HG02885 (cell line): Measurements from ENCODE around the gene TAF10.

ENCODE experiments used
- ATAC-seq: cut with Tn5 transposase; IDR thresholded peaks from one replicate; pipeline ENCODE4 v1.9.1; 2021; ENCODE audit warnings: mild to moderate bottlenecking; ENCODE audit not compliant: unreplicated experiment, poor library complexity

Gene TAF10

GRCh38 chr11:6640985-6641701 lies 29.1 kb upstream of the TAF10 start:
- ATAC-seq: no peak

GRCh38 chr11:6640036-6640984 lies 28.3 kb upstream of the TAF10 start:
- no peak for ATAC-seq

- ATAC-seq: no peak
Observed at GRCh38 chr11:6638429-6638828, 26.4 kb upstream of the TAF10 start.

GRCh38 chr11:6637871-6638270 lies 25.9 kb upstream of the TAF10 start:
- no peak for ATAC-seq

- ATAC-seq: no peak
Observed at GRCh38 chr11:6636480-6636879, 24.5 kb upstream of the TAF10 start.

GRCh38 chr11:6635082-6635932 lies 23.3 kb upstream of the TAF10 start:
- ATAC-seq: no peak

- ATAC-seq: no peak
Observed at GRCh38 chr11:6634534-6634933, 22.5 kb upstream of the TAF10 start.

- no peak for ATAC-seq
Observed at GRCh38 chr11:6633422-6634408, 21.7 kb upstream of the TAF10 start.

GRCh38 chr11:6632116-6633073 lies 20.4 kb upstream of the TAF10 start:
- ATAC-seq: no peak

GRCh38 chr11:6631361-6631890 lies 19.4 kb upstream of the TAF10 start:
- ATAC-seq: no peak

GRCh38 chr11:6630632-6631291 lies 18.7 kb upstream of the TAF10 start:
- no peak for ATAC-seq

- ATAC-seq: no peak
Observed at GRCh38 chr11:6629892-6630631, 18.0 kb upstream of the TAF10 start.

GRCh38 chr11:6629573-6629891 lies 17.5 kb upstream of the TAF10 start:
- no peak for ATAC-seq

GRCh38 chr11:6628526-6628925 lies 16.5 kb upstream of the TAF10 start:
- ATAC-seq: no peak

- ATAC-seq: peak; percentile 80
Observed at GRCh38 chr11:6627762-6628241, 15.8 kb upstream of the TAF10 start.

GRCh38 chr11:6626971-6627761 lies 15.2 kb upstream of the TAF10 start:
- ATAC-seq: no peak
